Skin of body (tissue), 2 donors: ENCODE results near the gene SP3. TPM values are rescaled to one million over a fixed set of nuclear protein-coding genes. Genes with fewer than 3 reads are reported as not detected.

ENCODE experiments used
- DNase-seq: peaks from one replicate; lab custom pipeline; 2025; lab: John Stamatoyannopoulos, UW
- total RNA-seq: library from RNA; depleted of rRNA; stranded (reverse); fragments of >200 nt; gene quantifications from one replicate; pipeline ENCODE4 v1.2.3, GENCODE V29; 2014

The SP3 gene
- total RNA-seq, 1 donor from 2014 or later: 151 TPM

DNA sequence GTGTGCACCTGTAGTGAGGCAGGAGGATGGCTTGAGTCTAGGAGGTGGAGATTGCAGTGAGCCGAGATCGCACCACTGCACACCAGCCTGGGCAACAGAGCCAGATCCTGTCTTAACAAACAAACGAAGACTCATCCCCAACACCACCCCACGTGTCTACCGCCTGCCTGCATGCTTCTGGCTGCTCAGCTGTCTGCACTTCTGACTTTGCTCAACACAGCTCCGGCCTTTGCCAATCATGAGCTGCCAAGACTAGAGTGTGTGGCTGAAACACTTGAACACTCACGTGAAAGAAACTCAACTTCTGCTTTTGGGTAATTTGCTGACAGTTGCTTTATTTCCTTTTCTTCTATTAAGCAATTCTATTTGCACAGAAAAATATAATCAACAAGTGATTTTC lies 32.1 kb upstream of the SP3 start:
- peak; percentile 66 for DNase-seq

DNA sequence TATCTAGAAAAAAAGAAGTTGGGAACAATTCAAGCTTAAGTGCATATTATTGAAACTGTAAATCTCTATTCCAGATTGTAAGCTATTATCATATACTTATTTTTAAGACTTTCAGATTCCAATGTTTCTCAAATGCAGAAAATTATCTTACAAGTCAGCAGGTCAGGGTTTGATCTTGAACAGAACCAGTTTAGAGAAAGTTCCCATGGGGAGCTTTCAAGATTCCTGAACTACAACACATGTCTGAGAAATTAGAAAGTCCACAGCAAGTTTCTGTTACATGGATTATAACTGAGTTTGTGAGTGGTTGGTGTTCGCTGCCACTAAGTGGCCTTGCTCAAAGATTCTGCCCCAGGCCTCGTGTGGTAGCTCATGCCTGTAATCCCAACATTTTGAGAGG lies 31.6 kb upstream of the SP3 start:
- DNase-seq: peak; percentile 14

DNA sequence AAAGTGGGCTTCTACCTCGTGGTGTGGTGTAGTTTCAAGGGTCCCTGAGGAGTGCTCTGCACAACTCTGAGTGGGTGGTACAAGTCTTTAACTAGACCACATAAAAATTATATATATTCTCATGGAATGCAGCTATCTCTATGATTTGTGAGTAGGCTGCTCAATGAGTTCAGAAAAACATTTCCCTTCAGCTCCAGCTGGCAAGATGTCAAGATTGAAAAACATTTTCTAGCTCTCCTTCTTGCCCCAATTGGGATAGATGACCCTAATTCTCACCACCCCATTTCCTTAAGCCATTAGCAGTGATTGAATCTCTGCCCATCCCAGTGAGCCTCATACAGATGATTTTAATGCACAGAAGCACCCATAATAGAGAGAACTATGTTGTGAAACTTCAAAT lies 28.3 kb upstream of the SP3 start:
- no peak for DNase-seq

DNA sequence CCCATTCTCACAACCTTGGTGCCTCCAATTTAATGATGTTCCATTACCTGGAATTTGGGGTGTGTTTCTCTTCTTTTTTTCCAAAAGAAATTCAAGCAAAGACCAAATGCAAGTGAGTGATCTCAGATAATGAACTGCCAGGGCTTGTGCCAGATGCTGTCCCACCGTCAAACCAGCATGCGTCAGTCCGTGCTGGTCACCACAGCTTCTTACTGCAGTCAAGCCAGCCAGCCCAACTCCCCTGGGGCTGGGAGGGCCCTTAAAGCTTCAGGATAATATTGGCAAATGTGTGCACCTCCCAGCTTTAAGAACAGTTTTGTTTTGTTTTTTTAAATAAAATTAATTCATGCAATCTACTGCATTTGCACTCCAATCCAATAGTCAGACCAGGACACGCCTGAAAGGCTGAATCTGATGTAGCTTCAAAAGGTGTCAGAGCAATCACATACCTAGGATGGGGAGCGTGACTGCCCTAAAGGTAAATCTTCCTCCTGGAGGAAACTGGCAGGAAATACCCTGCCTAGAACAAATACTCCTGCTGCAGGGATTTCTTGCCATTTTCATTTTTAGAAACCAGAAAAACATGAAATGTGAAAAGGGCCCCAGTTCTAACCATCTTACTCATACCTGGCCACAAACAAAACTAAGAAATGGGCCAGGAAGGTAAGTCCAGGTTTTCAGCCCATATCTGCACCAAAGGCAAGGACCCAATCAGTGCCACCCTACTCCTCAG lies 26.8 kb upstream of the SP3 start:
- peak; percentile 81 for DNase-seq

DNA sequence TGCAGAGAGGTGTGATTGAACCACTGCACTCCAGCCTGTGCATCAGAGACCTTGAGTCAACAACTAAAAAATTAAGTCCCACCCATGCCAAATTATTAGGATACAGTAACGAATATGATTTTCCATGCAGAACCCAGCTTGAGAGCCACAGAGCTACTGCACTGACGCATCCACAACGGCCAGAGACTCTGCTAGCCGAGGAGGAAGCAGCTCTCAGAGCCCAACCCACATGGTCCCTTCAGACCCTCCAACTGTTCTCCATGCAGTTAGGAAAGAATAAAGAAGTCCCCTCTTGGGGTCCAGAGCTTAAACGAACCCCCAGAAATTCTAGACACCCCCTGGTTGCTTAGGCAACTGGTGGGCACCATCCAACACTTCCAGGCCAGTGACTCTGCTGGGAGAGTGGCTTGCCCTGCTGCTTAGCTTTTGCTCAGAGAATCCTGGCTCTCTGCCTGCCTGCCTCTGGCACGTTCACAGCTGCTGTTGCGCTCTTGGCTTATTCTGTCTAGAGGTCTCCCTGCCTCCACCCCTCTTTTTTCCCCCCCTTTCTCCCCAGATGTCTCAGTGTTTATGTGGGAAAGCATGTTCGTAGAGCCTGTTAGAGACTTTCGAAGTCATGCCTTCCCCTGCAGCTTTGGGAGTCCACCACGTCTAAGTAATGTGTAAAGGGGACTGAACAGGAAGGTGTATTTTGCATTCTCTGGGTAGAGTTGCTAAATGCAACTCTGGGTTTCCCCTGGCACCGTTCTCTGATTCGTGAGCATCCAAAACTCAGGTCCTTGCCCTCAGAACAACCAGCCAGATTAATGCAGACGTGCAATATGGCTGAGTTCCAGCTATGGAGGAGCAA lies 26.0 kb upstream of the SP3 start:
- peak; percentile 96 for DNase-seq

DNA sequence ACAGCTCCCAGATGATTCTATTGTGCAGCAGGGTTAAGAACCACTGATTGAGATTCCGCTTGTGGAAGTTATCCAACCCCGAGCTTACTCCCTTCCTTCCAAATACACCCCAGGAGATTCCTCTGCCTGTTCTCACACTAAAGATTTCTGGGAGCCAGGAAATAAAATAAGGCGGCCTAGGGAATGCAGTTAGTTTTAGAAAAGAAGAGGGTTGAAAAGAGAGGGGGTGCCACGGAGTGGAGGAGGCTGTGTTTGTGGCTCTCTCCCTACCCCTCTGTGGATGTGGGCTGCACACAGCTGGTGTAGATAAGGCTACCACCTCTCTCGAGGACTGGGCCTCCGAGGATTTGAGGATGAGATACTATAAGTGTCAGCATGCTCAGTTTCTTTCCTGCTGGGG lies 25.1 kb upstream of the SP3 start:
- peak; percentile 72 for DNase-seq

DNA sequence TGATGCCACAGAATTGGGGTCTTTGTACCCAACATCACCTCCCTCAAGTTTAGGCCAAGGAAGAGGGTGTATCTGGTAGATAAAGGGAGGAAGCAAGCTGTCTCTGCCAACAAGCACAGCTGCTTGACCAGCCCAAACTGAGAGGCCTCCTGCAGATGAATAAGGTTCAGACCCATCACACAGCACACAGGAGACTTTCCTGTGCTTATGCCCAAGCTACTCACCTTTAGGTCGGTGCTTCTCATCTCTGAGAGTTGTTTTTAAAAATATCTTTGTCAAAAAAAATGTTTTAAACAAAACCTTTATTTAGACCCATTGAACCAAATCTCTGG lies 24.7 kb upstream of the SP3 start:
- no peak for DNase-seq

DNA sequence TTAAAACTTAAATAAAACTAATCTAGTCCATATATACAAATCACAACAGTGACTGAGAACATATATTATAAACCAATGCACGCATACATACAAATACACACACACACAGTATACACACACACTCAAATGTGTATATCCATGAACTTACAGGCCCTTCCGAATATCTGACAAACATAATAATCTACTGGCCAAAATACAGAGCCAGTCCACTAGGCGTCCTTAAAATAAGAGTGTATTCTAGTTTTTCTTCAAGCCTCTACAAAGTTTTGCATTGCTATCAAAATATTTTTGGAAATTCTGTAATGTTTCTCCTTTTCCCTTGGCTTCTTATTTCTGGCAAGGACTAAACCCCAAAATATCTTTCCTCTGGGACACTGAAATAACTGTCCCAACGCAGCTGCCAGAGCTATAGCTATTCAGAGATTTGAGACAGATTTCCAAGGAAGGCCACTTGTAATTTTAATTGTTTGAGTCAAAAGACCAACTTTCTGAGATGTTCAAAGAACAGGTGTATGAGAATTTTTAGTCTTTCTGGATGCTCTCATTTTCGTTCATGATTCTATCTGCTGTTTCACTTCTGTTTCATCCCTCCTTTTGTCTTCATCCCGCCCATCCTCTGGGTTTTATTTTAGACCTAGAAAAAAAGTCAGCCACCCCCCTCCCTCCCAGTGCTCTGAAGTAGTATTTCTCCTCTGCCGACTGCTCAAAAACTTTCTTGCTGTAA lies 24.1 kb upstream of the SP3 start:
- DNase-seq: peak; percentile 28

DNA sequence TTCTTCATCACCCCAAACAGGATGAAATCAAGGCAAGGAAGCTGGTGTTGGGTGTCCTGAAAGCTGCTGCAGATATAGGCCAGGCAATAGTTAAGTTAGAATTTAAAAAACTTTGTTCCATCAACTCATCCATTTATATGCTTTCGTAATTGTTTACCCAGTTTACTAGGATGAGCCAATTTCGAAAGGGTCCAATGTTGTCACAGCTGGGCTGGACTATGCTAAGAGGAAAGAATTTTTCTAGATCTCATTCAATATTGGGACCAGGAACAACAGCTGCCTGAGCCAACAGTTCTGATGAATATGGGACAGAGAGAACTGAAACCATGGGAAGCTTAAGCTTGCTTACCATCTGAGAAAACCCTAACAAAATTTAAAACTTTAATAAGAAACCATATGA lies 21.6 kb upstream of the SP3 start:
- peak; percentile 91 for DNase-seq

DNA sequence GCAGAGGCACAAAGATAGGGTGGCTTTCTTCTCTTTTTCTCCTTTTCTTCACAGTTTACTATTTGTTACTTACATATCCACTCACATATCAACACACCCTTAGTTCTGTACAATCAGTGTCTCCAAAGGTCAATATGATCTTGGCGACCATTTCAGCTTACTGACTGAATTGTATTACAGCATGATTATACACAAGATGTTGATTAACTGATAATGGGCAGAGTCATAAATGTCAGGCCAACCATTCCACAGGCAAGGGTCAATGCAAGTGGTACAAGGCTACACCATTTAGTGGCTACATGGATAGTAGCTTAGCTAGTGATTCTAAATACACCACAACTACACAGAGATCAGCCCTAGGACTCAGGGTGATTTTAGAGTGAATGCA lies 20.4 kb upstream of the SP3 start:
- DNase-seq: no peak

DNA sequence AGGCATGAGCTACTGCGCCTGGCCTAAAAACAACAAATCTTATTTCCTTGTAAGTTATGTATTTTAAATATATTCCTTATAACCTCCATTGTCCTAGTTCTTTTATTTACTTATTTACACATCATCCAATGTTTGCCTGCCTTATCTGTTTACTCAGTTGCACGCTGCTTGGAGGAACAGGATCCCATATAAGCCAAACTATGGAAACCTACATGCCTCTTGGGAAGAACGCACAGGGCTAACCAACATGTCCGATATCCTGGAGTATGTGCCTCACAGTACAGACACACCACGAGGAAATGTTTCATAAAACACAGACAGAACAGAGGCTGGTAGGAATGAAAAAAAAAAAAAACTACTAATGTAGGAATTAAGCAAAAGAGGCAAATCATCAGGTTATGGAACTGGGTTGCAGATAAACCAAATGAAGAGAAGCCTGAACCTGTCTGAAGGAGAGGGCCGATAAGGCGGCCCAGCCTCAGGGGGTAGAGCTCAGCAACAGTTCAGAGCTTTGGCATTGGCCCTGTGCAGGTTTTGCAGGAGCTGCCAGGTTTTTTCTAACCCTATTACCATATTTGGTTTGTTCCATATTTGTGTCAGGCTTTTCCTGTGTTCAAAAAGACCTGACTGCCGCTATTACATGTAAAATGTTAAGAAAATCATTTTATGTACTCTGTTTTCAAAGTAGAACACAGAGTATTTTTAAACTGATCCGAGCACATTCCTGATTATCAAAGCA lies 19.9 kb upstream of the SP3 start:
- no peak for DNase-seq

DNA sequence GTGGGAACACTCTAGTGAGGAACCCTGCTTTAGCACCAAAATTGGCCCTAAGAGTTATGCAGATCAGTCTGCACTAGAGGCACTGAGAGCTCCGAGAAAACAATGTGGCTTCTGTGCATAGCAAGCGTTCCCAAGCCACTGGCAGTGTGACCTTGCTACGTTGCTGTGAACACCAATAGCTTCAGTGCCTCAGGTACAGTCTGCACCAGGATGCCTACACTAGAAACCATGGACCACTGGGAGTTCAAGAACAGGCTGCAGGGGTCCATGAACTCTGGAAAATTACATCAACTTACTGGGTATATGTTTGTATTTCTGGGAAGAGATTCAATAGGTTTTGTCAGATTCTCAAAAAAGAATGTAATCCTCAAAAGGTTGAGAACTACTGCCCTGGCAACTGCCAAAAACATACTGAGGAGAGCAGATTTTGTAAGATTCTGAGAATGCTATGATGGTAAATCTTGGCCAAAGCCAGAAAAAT lies 18.3 kb upstream of the SP3 start:
- peak; percentile 33 for DNase-seq

DNA sequence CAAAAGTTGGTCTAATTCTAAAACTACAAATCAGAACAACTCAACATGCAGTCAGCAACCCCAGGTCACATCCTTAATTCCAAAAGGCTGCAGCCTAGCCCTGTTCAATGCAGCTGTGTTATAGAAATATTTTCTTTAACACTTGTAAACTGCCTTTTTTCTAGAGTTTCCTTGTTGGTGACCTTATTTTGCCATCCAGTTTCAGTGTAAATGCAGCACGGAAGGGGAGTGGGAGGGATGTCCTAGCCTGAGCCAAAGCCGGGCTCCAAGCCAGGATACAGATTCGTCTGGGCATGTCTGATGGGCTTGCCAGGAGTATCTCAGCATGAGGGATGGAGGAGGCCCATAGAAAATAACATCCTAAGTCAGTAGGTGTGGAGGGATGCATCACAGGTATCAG lies 17.7 kb upstream of the SP3 start:
- peak; percentile 32 for DNase-seq

DNA sequence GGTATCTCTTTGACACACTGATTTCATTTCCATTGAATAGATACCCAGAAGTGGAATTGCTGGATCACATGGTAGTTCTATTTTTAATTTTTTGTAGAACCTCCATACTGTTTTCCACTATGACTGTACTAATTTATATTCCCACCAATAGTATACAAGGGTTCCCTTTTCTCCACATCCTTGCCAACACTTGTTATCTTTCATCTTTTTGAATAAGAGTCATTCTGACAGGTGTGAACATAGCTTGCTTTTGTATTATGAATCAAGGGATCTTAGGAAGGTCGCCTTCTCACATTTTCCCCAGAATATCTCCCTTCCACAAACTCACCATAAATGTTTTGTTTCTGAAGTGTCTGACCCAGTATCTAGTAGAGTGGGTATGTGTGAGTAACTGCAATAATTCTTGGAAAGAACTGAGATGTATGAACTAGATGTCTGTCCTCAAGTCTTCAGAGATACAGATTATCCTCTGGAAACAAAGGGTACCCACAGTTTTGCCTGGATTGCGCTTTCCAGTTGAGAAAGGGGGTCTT lies 17.1 kb upstream of the SP3 start:
- no peak for DNase-seq

DNA sequence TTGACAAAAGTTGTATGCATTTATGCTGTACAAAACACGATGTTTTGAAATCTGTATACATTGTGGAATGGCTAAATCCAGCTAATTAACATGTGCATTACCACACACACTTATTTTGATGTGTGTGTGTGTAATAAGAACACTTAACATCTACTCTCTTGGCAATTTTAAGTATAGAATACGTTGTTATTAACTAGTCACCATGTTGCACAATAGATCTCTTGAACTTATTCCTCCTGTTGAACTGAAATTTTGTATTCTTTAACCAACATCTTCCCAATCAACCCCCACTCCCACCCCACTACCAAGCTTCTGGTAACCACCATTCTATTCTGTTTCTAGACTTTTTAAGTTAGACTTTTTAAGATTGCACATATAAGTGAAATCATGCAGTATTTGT lies 16.3 kb upstream of the SP3 start:
- no peak for DNase-seq

DNA sequence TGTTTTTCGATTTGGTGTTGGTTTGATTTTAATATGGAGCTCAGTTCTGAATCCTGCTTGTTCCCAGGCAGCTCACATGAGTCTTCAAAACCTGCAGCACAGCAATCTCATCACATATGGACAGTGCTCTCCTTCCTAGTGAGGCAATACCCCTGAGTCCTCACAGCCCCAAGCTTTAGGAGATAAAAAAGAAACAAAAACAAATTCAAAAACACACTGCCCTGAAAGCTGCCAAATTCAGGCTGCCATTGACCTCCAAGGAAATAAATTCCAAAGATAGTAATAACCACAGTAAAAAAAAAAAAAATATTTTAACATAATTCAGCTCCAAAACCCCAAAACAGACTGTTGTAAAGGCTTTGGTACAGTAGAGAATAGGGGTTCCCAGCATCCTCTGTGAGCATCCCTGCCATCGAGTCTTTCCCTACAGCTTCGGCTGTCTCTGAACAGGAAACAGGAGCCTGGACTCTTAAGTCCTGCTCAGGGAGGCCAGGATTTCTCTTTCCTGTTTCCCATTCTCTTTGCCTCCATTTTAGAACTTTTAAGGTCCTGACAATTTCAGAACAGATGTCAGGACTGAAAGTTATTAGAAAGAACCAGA lies 14.7 kb upstream of the SP3 start:
- peak; percentile 21 for DNase-seq

DNA sequence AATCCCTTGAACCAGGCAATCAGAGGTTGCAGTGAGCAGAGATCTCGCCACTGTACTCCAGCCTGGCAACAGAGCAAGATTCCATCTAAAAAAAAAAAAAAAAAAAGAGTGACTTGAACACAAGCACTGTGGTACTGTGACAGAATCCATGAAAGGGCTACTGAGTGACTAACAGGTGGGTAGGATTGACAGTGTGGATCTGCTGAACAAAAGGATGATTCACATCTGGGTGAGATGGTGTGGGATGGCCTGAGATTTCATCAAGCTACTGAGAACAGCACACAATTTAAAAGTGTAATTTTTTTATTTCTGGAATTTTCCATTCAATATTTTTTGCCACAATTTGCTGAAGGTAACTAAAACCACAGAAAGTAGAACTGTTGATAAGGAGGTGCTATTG lies 13.3 kb upstream of the SP3 start:
- no peak for DNase-seq

DNA sequence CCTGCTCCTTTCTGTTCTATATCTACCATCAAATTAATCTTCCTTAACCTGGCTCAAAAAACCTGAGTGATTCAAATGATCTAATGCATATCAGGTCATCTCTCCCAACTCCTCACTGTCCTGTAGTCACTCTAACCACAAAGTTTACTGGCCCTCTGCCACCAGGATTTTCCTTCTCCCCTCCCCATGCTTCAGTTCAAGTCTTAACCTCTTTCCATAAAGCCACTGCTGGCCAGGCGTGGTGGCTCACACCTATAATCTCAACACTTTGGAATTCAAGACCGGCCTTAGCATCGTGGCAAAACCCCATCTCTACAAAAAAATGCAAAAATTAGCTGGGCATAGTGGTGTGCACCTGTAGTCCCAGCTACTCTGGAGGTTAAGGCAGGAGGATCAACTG lies 7.5 kb upstream of the SP3 start:
- DNase-seq: no peak

DNA sequence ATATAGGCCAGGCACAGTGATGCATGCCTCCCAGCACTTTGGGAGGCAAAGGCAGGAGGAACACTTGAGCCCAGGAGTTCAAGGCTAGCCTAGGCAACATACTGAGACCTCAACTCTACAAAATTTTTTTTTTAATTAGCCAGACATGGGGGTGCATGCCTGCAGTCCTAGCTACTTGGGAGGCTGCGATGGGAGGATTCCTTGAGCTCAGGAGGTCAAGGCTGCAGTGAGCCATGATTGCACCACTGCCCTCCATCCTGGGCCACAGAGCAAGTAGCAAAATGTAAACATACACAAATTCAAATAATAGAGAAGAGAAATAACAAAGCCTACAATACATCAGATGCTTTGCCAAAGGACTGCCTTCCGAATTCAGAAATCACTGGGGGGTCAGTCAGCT lies 7.0 kb upstream of the SP3 start:
- DNase-seq: no peak

DNA sequence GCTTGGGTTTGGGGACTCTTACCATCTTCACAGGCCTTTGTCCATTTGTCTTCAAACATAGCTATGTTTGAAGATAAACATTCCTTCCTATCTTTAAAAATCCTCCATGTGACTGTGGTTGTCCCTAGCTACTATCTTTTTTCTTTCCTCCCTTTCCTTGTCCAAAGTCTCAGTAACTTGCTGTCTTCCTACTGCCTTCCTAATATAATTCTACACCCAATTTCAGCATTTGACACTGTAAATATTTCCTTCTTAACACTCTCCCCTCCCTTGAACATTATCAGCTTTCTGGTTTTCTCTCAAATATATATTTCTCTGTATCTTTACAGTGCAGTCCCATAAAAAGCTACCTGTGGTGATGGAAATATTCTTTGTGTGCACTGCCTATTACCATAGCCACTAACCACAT lies 5.3 kb upstream of the SP3 start:
- DNase-seq: no peak

DNA sequence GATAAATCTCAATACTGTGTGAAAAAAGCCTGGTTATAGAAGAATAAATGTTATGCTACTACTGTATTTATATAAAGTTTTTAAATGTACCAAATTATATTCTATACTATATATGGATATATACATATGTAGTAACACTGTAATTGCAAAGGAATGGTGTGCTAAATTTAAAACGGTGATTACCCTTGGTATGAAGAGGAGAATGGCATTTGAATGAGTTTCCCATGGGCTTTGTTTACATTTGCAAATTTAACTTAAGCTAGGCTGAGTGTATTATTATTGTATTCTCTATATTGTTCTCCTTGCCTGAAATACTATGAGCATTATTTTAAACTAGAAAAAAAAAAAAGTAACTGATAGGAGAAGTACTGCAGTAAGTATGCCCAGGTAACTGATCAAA lies 4.7 kb upstream of the SP3 start:
- no peak for DNase-seq
